NT2/D1 (cell line): Measurements from ENCODE around the gene BACE2.

Experiments
- SUZ12 ChIP-seq: IDR thresholded peaks from 2 replicates; pipeline ENCODE4 v1.6.1; 2011; ENCODE audit not compliant: insufficient read length, insufficient read depth; ENCODE audit errors: extremely low read depth
- YY1 ChIP-seq: IDR thresholded peaks from 2 replicates; pipeline ENCODE4 v1.6.1; 2011; ENCODE audit not compliant: insufficient read length, insufficient read depth
- ZNF274 ChIP-seq: IDR thresholded peaks from 2 replicates; pipeline ENCODE4 v1.6.1; 2011; ENCODE audit warnings: mild to moderate bottlenecking, low read depth, low read length

GRCh38 chr21:41245509-41246135 lies 77.7 kb downstream of the BACE2 start:
- TF ChIP-seq YY1 (no peak), ZNF274 (no peak), SUZ12 (no peak)
